ENCODE data around the gene ANKMY1.
A peak's percentile ranks its signal among the peaks of the same experiment; 100 is the strongest.

The ANKMY1 gene

DNA sequence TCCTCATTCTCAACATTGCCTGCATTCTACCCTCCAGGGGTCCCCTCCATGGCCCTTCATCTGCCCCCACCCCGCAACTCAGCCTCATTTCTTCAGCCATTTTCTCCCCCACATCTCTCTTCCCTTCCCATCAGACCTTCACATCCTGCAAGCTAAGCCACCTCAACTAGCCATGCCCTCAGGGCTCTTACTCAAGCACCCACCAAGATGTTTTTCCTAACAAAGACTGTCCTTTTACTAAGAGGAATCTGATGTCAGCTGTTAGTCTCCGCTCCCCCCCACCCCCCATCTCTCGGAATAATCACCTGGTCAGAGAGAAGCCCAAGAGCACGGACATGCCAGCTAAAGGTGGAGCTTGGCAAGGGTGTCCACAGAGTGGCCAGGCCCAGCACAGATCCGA is 24.0 kb upstream of the ANKMY1 start:
- H3K27ac ChIP-seq (ENCODE audit: low read depth, low read length), result no peak overlapping the region
- H3K27me3 ChIP-seq (ENCODE audit: control insufficient read depth in 5 of 5, insufficient read depth in 4 of 5, low read length in 5 of 5), result no peaks in the 10 kb centered on the region
- H3K9me3 ChIP-seq (ENCODE audit: control insufficient read depth in 5 of 5, low read length in 5 of 5), result no peaks in the 10 kb centered on the region
- H3K4me3 ChIP-seq (ENCODE audit: low read depth in 1 of 5, low read length in 5 of 5), result no peak overlapping the region
- peaks cover 12 to 50% (median 39%) of the 10 kb centered on the region in 5 donors for H3K4me1 ChIP-seq (ENCODE audit: control insufficient read depth in 5 of 5, insufficient read depth in 5 of 5, low read length in 5 of 5)
- H3K9ac ChIP-seq (ENCODE audit: low read length in 5 of 5), result no peak overlapping the region
- peaks cover 0 to 23% (median 18%) of the 10 kb centered on the region in 5 donors for H3K36me3 ChIP-seq (ENCODE audit: control insufficient read depth in 5 of 5, insufficient read depth in 5 of 5, low read length in 5 of 5)

DNA sequence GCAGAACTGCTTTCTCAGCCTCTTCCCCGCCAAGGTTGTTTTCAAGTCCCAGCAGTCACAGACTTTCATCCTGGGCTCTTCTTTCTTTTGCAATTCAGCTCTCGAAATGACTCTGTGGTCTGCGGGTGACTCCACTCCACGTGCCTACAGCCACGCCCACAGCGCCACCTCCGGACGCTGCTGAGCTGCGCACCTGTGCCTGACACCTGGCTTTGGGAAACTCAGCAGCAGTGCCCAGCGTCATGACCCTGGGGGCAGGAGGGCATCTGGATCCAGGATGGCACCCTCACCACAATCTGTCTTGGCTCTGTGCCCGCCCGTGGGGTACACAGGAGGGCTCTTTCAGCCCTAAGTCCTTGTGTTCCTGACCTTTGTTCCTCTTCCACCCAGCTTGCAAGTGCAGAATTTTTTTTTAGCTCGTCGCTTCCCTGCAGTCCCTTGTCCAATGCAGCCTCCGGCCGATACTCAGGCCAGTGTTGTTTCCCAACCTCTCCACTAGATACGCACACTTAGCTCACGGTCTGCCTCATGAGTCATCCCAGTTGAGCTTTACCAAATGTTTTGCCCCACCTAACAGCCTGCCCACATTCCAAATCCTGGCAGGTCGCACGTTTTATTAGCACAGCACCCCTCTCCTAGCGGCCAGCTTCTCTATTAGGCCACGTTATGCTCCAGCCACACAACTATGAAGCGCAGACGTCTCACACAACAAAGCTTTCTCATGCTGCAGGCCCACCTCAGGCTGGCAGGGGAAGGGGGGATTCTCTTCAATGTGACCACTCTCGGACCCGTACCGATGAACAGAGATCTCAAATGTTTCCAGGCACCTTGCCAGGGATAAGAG is 22.2 kb upstream of the ANKMY1 start:
- Histone ChIP-seq H3K27ac (ENCODE audit: low read depth, low read length) (peak overlapping the region; percentile 66), H3K4me3 (ENCODE audit: low read depth in 1 of 5, low read length in 5 of 5) (no peak overlapping the region), H3K4me1 (ENCODE audit: control insufficient read depth in 5 of 5, insufficient read depth in 5 of 5, low read length in 5 of 5) (peaks cover 6 to 39% (median 28%) of the 10 kb centered on the region in 5 donors), H3K9me3 (ENCODE audit: control insufficient read depth in 5 of 5, low read length in 5 of 5) (no peaks in the 10 kb centered on the region), H3K9ac (ENCODE audit: low read length in 5 of 5) (peak overlapping the region in 3 of 5 donors; percentile 26 to 43 (median 41)), H3K27me3 (ENCODE audit: control insufficient read depth in 5 of 5, insufficient read depth in 4 of 5, low read length in 5 of 5) (no peaks in the 10 kb centered on the region), H3K36me3 (ENCODE audit: control insufficient read depth in 5 of 5, insufficient read depth in 5 of 5, low read length in 5 of 5) (peaks cover 0 to 41% (median 36%) of the 10 kb centered on the region in 5 donors)

DNA sequence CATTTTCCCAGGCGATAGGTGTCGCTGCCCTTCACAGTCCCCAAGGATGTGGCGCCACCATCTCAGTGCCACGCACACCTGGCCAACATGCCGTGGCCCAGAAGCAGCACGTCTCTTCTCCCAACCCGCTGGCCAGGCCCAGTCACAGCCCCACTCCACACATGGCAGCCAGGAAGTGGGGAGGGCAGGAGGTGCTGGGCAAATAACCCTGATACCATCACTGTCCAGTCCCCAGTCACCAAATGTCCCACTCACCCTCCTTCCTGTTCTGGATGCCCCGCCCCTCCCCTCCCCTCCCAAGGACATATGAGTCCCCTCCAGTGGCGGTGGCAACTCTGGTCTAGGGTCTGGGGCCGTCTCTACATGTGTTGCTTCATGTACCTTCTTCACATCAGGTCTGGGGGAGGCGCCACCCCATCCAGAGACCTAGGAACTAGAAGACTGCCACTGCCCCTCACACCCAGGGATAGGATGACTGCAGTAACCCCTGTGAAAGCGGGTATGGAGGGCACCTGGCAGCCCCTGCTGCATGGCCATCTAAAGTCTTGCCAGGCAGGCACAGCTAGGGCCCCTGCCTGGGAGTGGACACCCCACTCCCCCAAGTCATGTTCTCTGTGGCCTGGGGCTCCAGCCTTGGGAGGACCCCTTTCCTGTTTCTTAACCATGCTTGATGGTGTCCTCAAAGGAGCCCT is 21.4 kb upstream of the ANKMY1 start:
- Histone ChIP-seq H3K27ac (ENCODE audit: low read depth, low read length) (peak overlapping the region; percentile 62), H3K9ac (ENCODE audit: low read length in 5 of 5) (no peak overlapping the region), H3K4me3 (ENCODE audit: low read depth in 1 of 5, low read length in 5 of 5) (no peak overlapping the region), H3K4me1 (ENCODE audit: control insufficient read depth in 5 of 5, insufficient read depth in 5 of 5, low read length in 5 of 5) (peaks cover 1 to 33% (median 21%) of the 10 kb centered on the region in 5 donors), H3K36me3 (ENCODE audit: control insufficient read depth in 5 of 5, insufficient read depth in 5 of 5, low read length in 5 of 5) (peaks cover 0 to 49% (median 44%) of the 10 kb centered on the region in 5 donors), H3K27me3 (ENCODE audit: control insufficient read depth in 5 of 5, insufficient read depth in 4 of 5, low read length in 5 of 5) (no peaks in the 10 kb centered on the region), H3K9me3 (ENCODE audit: control insufficient read depth in 5 of 5, low read length in 5 of 5) (no peaks in the 10 kb centered on the region)

DNA sequence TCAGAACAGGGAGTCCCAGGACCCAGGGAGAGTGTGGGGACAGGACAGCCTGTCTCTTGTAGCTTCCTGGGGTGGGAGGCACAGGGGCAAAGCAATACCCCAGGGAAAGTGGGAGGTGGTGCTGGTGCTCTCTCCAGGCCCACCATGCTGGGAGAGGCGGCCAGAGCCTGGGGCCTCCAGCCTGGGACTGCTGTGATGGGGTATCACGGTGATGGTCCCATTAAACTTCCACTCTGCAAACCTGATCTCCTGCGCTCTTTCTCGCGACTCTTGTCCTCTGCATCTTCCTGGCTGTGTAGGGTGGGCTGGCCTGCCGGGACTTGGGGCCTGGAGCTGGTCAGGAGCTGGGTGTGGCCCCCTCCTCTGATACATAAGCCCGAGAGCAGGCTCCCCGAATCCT is 20.7 kb upstream of the ANKMY1 start:
- peaks cover 0 to 56% (median 51%) of the 10 kb centered on the region in 5 donors for H3K36me3 ChIP-seq (ENCODE audit: control insufficient read depth in 5 of 5, insufficient read depth in 5 of 5, low read length in 5 of 5)
- no peaks in the 10 kb centered on the region for H3K9me3 ChIP-seq (ENCODE audit: control insufficient read depth in 5 of 5, low read length in 5 of 5)
- no peaks in the 10 kb centered on the region for H3K27me3 ChIP-seq (ENCODE audit: control insufficient read depth in 5 of 5, insufficient read depth in 4 of 5, low read length in 5 of 5)
- no peak overlapping the region for H3K27ac ChIP-seq (ENCODE audit: low read depth, low read length)
- no peak overlapping the region for H3K4me3 ChIP-seq (ENCODE audit: low read depth in 1 of 5, low read length in 5 of 5)
- peaks cover 1 to 33% (median 21%) of the 10 kb centered on the region in 5 donors for H3K4me1 ChIP-seq (ENCODE audit: control insufficient read depth in 5 of 5, insufficient read depth in 5 of 5, low read length in 5 of 5)
- peak overlapping the region in 1 of 5 donors; percentile 22 for H3K9ac ChIP-seq (ENCODE audit: low read length in 5 of 5)

DNA sequence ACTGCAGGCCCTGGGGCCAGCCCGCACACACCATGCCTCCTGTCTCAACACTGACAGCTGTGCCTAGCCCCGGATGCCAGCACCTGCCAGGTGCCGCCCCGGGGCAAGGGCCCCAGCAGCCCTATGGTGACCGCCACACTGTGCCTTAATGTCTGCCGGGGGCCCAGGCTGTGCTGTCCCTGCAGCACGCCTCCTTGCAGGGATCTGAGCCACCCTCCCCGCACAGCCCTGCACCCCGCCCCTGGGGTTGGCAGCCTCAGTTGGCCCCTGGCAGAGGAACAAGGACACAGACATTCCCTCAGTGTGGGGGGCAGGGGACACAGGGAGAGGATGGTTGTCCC is 20.3 kb upstream of the ANKMY1 start:
- H3K27ac ChIP-seq (ENCODE audit: low read depth, low read length), result no peak overlapping the region
- peaks cover 1 to 33% (median 21%) of the 10 kb centered on the region in 5 donors for H3K4me1 ChIP-seq (ENCODE audit: control insufficient read depth in 5 of 5, insufficient read depth in 5 of 5, low read length in 5 of 5)
- H3K36me3 ChIP-seq (ENCODE audit: control insufficient read depth in 5 of 5, insufficient read depth in 5 of 5, low read length in 5 of 5), result peaks cover 0 to 60% (median 55%) of the 10 kb centered on the region in 5 donors

DNA sequence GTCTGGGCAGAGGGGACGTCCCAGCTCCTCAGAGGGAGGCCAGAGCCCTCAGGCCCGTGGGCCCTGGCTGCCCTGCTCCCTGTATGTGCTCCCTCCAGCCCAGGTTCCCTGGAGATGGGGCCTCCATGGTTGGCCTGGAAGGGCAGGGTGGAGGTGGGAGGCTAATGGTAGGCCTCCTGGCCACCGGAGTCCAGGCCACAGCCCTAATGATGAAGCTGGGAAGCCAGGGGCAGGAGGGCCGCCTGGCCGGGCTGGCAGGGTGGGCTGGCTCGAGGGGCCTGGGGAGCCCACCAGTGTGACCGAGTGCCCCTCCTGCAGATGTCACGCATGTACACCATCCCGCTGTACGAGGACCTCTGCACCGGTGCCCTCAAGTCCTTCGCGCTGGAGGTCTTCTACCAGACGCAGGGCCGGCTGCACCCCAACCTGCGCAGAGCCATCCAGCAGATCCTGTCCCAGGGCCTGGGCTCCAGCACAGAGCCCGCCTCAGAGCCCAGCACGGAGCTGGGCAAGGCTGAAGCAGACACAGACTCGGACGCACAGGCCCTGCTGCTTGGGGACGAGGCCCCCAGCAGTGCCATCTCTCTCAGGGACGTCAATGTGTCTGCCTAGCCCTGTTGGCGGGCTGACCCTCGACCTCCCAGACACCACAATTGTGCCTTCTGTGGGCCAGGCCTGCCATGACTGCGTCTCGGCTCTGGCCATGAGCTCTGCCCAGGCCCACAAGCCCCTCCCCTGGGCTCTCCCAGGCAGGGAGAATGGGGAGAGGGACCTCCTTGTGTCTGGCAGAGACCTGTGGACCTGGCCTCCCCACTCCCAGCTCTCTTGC is 19.7 kb upstream of the ANKMY1 start:
- no peak overlapping the region for H3K27ac ChIP-seq (ENCODE audit: low read depth, low read length)
- no peak overlapping the region for H3K9ac ChIP-seq (ENCODE audit: low read length in 5 of 5)
- no peaks in the 10 kb centered on the region for H3K27me3 ChIP-seq (ENCODE audit: control insufficient read depth in 5 of 5, insufficient read depth in 4 of 5, low read length in 5 of 5)
- H3K4me3 ChIP-seq (ENCODE audit: low read depth in 1 of 5, low read length in 5 of 5), result no peak overlapping the region
- no peaks in the 10 kb centered on the region for H3K9me3 ChIP-seq (ENCODE audit: control insufficient read depth in 5 of 5, low read length in 5 of 5)
- peaks cover 1 to 33% (median 21%) of the 10 kb centered on the region in 5 donors for H3K4me1 ChIP-seq (ENCODE audit: control insufficient read depth in 5 of 5, insufficient read depth in 5 of 5, low read length in 5 of 5)
- H3K36me3 ChIP-seq (ENCODE audit: control insufficient read depth in 5 of 5, insufficient read depth in 5 of 5, low read length in 5 of 5), result peaks cover 0 to 64% (median 56%) of the 10 kb centered on the region in 5 donors

More for the DNA sequence above, 20.3 kb upstream of the ANKMY1 start:
- Histone ChIP-seq H3K4me3 (ENCODE audit: low read depth in 1 of 5, low read length in 5 of 5) (no peak overlapping the region), H3K27me3 (ENCODE audit: control insufficient read depth in 5 of 5, insufficient read depth in 4 of 5, low read length in 5 of 5) (no peaks in the 10 kb centered on the region), H3K9me3 (ENCODE audit: control insufficient read depth in 5 of 5, low read length in 5 of 5) (no peaks in the 10 kb centered on the region), H3K9ac (ENCODE audit: low read length in 5 of 5) (peak overlapping the region in 1 of 5 donors; percentile 22)

DNA sequence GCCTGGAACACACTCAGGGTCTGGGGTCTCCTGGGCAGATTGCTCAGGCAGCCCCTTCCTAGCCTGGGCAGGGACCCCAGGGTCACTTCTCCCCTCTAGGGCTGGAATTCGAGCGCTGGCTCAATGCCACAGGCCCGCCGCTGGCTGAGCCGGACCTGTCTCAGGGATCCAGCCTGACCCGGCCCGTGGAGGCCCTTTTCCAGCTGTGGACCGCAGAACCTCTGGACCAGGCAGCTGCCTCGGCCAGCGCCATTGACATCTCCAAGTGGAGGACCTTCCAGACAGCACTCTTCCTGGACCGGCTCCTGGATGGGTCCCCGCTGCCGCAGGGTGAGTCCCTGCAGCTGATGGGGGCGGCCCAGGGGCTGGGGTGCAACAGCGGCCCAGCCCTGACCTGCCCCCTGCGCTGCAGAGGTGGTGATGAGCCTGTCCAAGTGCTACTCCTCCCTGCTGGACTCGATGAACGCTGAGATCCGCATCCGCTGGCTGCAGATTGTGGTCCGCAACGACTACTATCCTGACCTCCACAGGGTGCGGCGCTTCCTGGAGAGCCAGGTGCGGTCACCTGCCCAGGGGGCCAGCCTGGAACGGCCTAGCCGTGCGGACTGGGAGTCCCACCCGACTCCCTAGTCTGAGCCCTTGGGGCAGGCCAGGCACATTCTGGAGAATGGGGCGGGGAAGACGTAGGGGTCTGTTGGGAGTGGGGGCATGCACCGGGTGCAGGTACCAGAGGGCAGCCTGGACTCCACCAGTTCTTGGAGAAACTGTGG is 18.8 kb upstream of the ANKMY1 start:
- Histone ChIP-seq H3K36me3 (ENCODE audit: control insufficient read depth in 5 of 5, insufficient read depth in 5 of 5, low read length in 5 of 5) (peaks cover 0 to 69% (median 63%) of the 10 kb centered on the region in 5 donors), H3K4me1 (ENCODE audit: control insufficient read depth in 5 of 5, insufficient read depth in 5 of 5, low read length in 5 of 5) (peaks cover 1 to 35% (median 23%) of the 10 kb centered on the region in 5 donors), H3K9me3 (ENCODE audit: control insufficient read depth in 5 of 5, low read length in 5 of 5) (no peaks in the 10 kb centered on the region), H3K4me3 (ENCODE audit: low read depth in 1 of 5, low read length in 5 of 5) (no peak overlapping the region), H3K27ac (ENCODE audit: low read depth, low read length) (no peak overlapping the region), H3K27me3 (ENCODE audit: control insufficient read depth in 5 of 5, insufficient read depth in 4 of 5, low read length in 5 of 5) (no peaks in the 10 kb centered on the region), H3K9ac (ENCODE audit: low read length in 5 of 5) (no peak overlapping the region)

DNA sequence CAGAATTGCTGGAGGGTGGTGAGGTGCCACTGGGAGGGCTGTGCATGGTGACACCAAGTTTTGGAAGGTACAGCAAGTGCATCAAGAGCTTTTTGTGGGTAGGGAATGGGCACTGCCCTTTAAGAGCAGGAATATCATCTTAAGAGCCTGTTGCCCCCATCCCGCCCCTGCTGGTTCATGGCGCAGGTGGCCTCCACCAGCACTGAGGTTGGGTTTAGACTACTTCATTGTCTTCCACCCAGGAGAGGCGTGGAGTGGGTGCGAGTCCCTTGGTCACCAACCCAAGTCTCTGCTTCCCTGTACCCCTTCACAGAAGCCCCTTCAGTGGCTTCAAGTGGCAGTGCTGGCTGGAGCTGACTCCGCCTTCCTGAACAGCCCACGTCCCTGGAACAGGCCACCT is 18.2 kb upstream of the ANKMY1 start:
- H3K4me1 ChIP-seq (ENCODE audit: control insufficient read depth in 5 of 5, insufficient read depth in 5 of 5, low read length in 5 of 5), result peaks cover 1 to 41% (median 27%) of the 10 kb centered on the region in 5 donors
- peaks cover 0 to 72% (median 66%) of the 10 kb centered on the region in 5 donors for H3K36me3 ChIP-seq (ENCODE audit: control insufficient read depth in 5 of 5, insufficient read depth in 5 of 5, low read length in 5 of 5)
- no peak overlapping the region for H3K4me3 ChIP-seq (ENCODE audit: low read depth in 1 of 5, low read length in 5 of 5)
- H3K27me3 ChIP-seq (ENCODE audit: control insufficient read depth in 5 of 5, insufficient read depth in 4 of 5, low read length in 5 of 5), result no peaks in the 10 kb centered on the region
- no peaks in the 10 kb centered on the region for H3K9me3 ChIP-seq (ENCODE audit: control insufficient read depth in 5 of 5, low read length in 5 of 5)
- no peak overlapping the region for H3K9ac ChIP-seq (ENCODE audit: low read length in 5 of 5)
- no peak overlapping the region for H3K27ac ChIP-seq (ENCODE audit: low read depth, low read length)

All from subcutaneous abdominal adipose tissue (tissue), 5 donors.